Measurements from ENCODE around the gene KNTC1.

Gene KNTC1

GRCh38 chr12:122596838-122597237 is 69.8 kb downstream of the KNTC1 start:
- TF ChIP-seq CTCF (IDR thresholded peaks at IDR 0.05) = no peak
- no peak for DNase-seq
- Histone ChIP-seq H3K9me3 (no peaks in the 10 kb centered on the region), H3K4me1 (no peaks in the 10 kb centered on the region), H3K27ac (no peak overlapping the region), H3K27me3 (no peaks in the 10 kb centered on the region), H3K4me3 (no peak overlapping the region), H3K36me3 (peaks cover 0 to 21% (median 6%) of the 10 kb centered on the region in 3 donors)
- intact Hi-C loops (cut with DNase I; ENCODE audit: low total_unique reads) = no loop called here

- no peaks in the 10 kb centered on the region for H3K4me1 ChIP-seq
- no peak for DNase-seq
- H3K4me3 ChIP-seq = no peak overlapping the region
- intact Hi-C loops (cut with DNase I; ENCODE audit: low total_unique reads) = no loop called here
- H3K9me3 ChIP-seq = no peaks in the 10 kb centered on the region
- no peak for TF ChIP-seq CTCF (IDR thresholded peaks at IDR 0.05)
- H3K27ac ChIP-seq = no peak overlapping the region
- H3K27me3 ChIP-seq = no peaks in the 10 kb centered on the region
- H3K36me3 ChIP-seq = peaks cover 0 to 7% (median 0%) of the 10 kb centered on the region in 3 donors
Measured at GRCh38 chr12:122602456-122602855, 75.4 kb downstream of the KNTC1 start.

- DNase-seq = no peak
- no peak for TF ChIP-seq CTCF (IDR thresholded peaks at IDR 0.05)
- Histone ChIP-seq H3K4me1 (no peaks in the 10 kb centered on the region), H3K9me3 (no peaks in the 10 kb centered on the region), H3K27me3 (no peaks in the 10 kb centered on the region), H3K36me3 (peaks cover 0 to 14% (median 0%) of the 10 kb centered on the region in 3 donors), H3K27ac (no peak overlapping the region), H3K4me3 (no peak overlapping the region)
- intact Hi-C loops (cut with DNase I; ENCODE audit: low total_unique reads) = no loop called here
Measured at GRCh38 chr12:122604993-122605392, 77.9 kb downstream of the KNTC1 start.

- intact Hi-C loops (cut with DNase I; ENCODE audit: low total_unique reads) = no loop called here
Measured at GRCh38 chr12:122609732-122610131, 82.7 kb downstream of the KNTC1 start.

GRCh38 chr12:122610207-122610606 is 83.2 kb downstream of the KNTC1 start:
- Histone ChIP-seq H3K4me1 (peaks cover 0 to 25% (median 5%) of the 10 kb centered on the region in 4 donors), H3K27me3 (no peaks in the 10 kb centered on the region), H3K36me3 (peaks cover 0 to 24% (median 0%) of the 10 kb centered on the region in 3 donors), H3K9me3 (no peaks in the 10 kb centered on the region), H3K4me3 (no peak overlapping the region), H3K27ac (no peak overlapping the region)
- no peak for DNase-seq
- no peak for TF ChIP-seq CTCF (IDR thresholded peaks at IDR 0.05)
- intact Hi-C loops (cut with DNase I; ENCODE audit: low total_unique reads) = no loop called here

More at GRCh38 chr12:122609732-122610131, 82.7 kb downstream of the KNTC1 start:
- no peak for DNase-seq
- Histone ChIP-seq H3K27me3 (no peaks in the 10 kb centered on the region), H3K36me3 (peaks cover 0 to 24% (median 0%) of the 10 kb centered on the region in 3 donors), H3K4me1 (peaks cover 0 to 20% (median 4%) of the 10 kb centered on the region in 4 donors), H3K27ac (no peak overlapping the region), H3K9me3 (no peaks in the 10 kb centered on the region), H3K4me3 (no peak overlapping the region)
- no peak for TF ChIP-seq CTCF (IDR thresholded peaks at IDR 0.05)

GRCh38 chr12:122610911-122611310 is 83.9 kb downstream of the KNTC1 start:
- Histone ChIP-seq H3K4me3 (no peak overlapping the region), H3K9me3 (no peaks in the 10 kb centered on the region), H3K27ac (no peak overlapping the region), H3K36me3 (peaks cover 0 to 18% (median 0%) of the 10 kb centered on the region in 3 donors), H3K27me3 (no peaks in the 10 kb centered on the region), H3K4me1 (peaks cover 0 to 32% (median 7%) of the 10 kb centered on the region in 4 donors)
- intact Hi-C loops (cut with DNase I; ENCODE audit: low total_unique reads) = no loop called here
- no peak for DNase-seq
- TF ChIP-seq CTCF (IDR thresholded peaks at IDR 0.05) = no peak

Measured in tibial artery (tissue), 4 donors.